ENCODE results near the gene NCKAP5. TPM values are rescaled to one million over a fixed set of nuclear protein-coding genes. Genes with fewer than 3 reads are reported as not detected.

NCKAP5 gene
- total and polyA plus RNA-seq, 9 of the 15 experiments (the other 6 are each of a cell fraction or from before 2014, with no cell fraction given), result not detected

DNA sequence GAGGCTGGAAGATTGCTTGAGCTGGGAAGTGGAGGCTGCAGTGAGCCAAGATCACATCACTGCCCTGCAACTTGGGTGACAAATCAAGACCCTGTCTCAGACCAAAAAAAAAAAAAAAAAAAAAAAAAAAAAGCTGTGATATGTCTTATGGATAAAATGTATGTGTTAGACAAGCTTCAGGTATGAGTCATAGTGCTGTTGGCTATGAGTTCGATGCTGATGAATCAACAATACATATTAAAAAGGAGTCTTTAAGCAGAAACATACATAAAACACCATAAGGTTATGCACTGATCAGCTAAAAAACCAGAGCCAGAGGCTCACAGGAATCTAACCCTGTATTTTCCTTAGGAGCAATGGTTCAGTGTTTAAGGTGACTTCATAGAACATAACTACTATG, 332.3 kb downstream of the NCKAP5 start (continued):
- TF ChIP-seq NFIC (IDR thresholded peaks at IDR 0.05) (no peak), ETV5 (CRISPR knock-in tag; IDR thresholded peaks at IDR 0.05; ENCODE audit: low read depth) (no peak), MIER1 (IDR thresholded peaks at IDR 0.05; ENCODE audit: low read depth) (no peak), KAT2B (IDR thresholded peaks at IDR 0.05; ENCODE audit: low read depth, low read length) (no peak), HNRNPUL1 (IDR thresholded peaks at IDR 0.05; ENCODE audit: low read length) (no peak), NEUROD1 (IDR thresholded peaks at IDR 0.05; ENCODE audit: borderline replicate concordance, low read depth, low read length, partially characterized antibody) (no peak)
- TF ChIP-seq, protein P1, sequence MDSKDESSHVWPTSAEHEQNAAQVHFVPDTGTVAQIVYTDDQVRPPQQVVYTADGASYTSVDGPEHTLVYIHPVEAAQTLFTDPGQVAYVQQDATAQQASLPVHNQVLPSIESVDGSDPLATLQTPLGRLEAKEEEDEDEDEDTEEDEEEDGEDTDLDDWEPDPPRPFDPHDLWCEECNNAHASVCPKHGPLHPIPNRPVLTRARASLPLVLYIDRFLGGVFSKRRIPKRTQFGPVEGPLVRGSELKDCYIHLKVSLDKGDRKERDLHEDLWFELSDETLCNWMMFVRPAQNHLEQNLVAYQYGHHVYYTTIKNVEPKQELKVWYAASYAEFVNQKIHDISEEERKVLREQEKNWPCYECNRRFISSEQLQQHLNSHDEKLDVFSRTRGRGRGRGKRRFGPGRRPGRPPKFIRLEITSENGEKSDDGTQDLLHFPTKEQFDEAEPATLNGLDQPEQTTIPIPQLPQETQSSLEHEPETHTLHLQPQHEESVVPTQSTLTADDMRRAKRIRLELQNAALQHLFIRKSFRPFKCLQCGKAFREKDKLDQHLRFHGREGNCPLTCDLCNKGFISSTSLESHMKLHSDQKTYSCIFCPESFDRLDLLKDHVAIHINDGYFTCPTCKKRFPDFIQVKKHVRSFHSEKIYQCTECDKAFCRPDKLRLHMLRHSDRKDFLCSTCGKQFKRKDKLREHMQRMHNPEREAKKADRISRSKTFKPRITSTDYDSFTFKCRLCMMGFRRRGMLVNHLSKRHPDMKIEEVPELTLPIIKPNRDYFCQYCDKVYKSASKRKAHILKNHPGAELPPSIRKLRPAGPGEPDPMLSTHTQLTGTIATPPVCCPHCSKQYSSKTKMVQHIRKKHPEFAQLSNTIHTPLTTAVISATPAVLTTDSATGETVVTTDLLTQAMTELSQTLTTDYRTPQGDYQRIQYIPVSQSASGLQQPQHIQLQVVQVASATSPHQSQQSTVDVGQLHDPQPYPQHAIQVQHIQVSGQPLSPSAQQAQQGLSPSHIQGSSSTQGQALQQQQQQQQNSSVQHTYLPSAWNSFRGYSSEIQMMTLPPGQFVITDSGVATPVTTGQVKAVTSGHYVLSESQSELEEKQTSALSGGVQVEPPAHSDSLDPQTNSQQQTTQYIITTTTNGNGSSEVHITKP (IDR thresholded peaks at IDR 0.05; ENCODE audit: partially characterized antibody), result no peak
- TF ChIP-seq, protein P2, sequence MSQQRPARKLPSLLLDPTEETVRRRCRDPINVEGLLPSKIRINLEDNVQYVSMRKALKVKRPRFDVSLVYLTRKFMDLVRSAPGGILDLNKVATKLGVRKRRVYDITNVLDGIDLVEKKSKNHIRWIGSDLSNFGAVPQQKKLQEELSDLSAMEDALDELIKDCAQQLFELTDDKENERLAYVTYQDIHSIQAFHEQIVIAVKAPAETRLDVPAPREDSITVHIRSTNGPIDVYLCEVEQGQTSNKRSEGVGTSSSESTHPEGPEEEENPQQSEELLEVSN (IDR thresholded peaks at IDR 0.05; ENCODE audit: borderline replicate concordance in 1 of 2, extremely low read depth in 1 of 2, insufficient read depth in 1 of 2, insufficient read length in 1 of 2, low read depth in 1 of 2, low read length in 1 of 2, poor library complexity in 1 of 2, severe bottlenecking in 1 of 2), result no peak

All from K562 (cell line).